Liver (tissue), 9 donors: ENCODE data around the gene PAPOLB. TPM values are rescaled to one million over a fixed set of nuclear protein-coding genes. Genes with fewer than 3 reads are reported as not detected.
"Not testable (repeated sequence)": the region's sequence is repeated elsewhere in the genome, so short reads cannot be mapped to it uniquely, and the experiment has no call there.

Experiments used
- DNase-seq: peaks from one replicate; pipeline ENCODE4 v3.0.0-alpha.2; 2017; ENCODE audit warnings: low spot score
- H3K27ac ChIP-seq, 2 donors: one replicate each; pipeline ENCODE4 v1.7.0; 2013; ENCODE audit warnings: inconsistent platforms in 2 of 2, low read length in 2 of 2, control low read depth in 1 of 2, low read depth in 1 of 2, mild to moderate bottlenecking in 1 of 2
- H3K27me3 ChIP-seq, 4 donors: one replicate each; pipeline versions ENCODE4 v1.6.1 to v1.7.0; 2013; ENCODE audit warnings: low read length in 3 of 4, inconsistent platforms in 1 of 4, mild to moderate bottlenecking in 1 of 4, moderate library complexity in 1 of 4; ENCODE audit not compliant: control insufficient read depth in 4 of 4, insufficient read depth in 4 of 4
- H3K36me3 ChIP-seq, 4 donors: one replicate each; pipeline versions ENCODE4 v1.6.1 to v1.7.0; 2013; ENCODE audit warnings: low read length in 3 of 4, mild to moderate bottlenecking in 3 of 4, low read depth in 1 of 4, moderate library complexity in 1 of 4; ENCODE audit not compliant: control insufficient read depth in 4 of 4, insufficient read depth in 3 of 4
- H3K4me1 ChIP-seq, 4 donors: one replicate each; pipeline versions ENCODE4 v1.6.1 to v1.7.0; 2013; ENCODE audit warnings: low read length in 3 of 4, mild to moderate bottlenecking in 3 of 4, moderate library complexity in 1 of 4; ENCODE audit not compliant: control insufficient read depth in 4 of 4, insufficient read depth in 4 of 4
- H3K4me3 ChIP-seq, 3 donors: one replicate each; pipeline versions ENCODE4 v1.6.1 to v1.7.0; 2013; ENCODE audit warnings: low read length in 3 of 3, control low read depth in 1 of 3, low read depth in 1 of 3, mild to moderate bottlenecking in 1 of 3
- H3K9ac ChIP-seq, 2 donors: one replicate each; pipeline ENCODE4 v1.7.0; 2013; ENCODE audit warnings: low read length in 2 of 2, mild to moderate bottlenecking in 2 of 2, moderate library complexity in 2 of 2, control low read depth in 1 of 2, low read depth in 1 of 2
- H3K9me3 ChIP-seq, 4 donors: one replicate each; pipeline versions ENCODE4 v1.6.1 to v1.7.0; 2013; ENCODE audit warnings: low read length in 3 of 4; ENCODE audit not compliant: control insufficient read depth in 4 of 4
- FOXA1 ChIP-seq: IDR thresholded peaks from 2 replicates; pipeline ENCODE4 v1.6.1; 2016; ENCODE audit warnings: antibody characterized with exemption
- FOXA2 ChIP-seq: IDR thresholded peaks from 2 replicates; pipeline ENCODE4 v1.6.1; 2016; ENCODE audit warnings: antibody characterized with exemption
- GABPA ChIP-seq, 2 donors: IDR thresholded peaks in 1 of 2; conservative IDR thresholded peaks in 1 of 2; 2 replicates each; pipeline ENCODE4 v1.6.1; 2016; ENCODE audit warnings: antibody characterized with exemption in 2 of 2, mild to moderate bottlenecking in 1 of 2, moderate library complexity in 1 of 2
- HNF4A ChIP-seq, 2 donors: conservative IDR thresholded peaks; 2 replicates each; pipeline ENCODE4 v1.6.1; 2016; ENCODE audit warnings: antibody characterized with exemption in 2 of 2, mild to moderate bottlenecking in 2 of 2
- HNF4G ChIP-seq: IDR thresholded peaks from 2 replicates; pipeline ENCODE4 v1.6.1; 2016; ENCODE audit warnings: antibody characterized with exemption
- JUND ChIP-seq, 2 donors: IDR thresholded peaks; 2 replicates each; pipeline ENCODE4 v1.6.1; 2016; ENCODE audit warnings: antibody characterized with exemption in 2 of 2
- REST ChIP-seq: IDR thresholded peaks from 2 replicates; pipeline ENCODE4 v1.6.1; 2016; ENCODE audit warnings: antibody characterized with exemption, mild to moderate bottlenecking
- SP1 ChIP-seq: IDR thresholded peaks from 2 replicates; pipeline ENCODE4 v1.6.1; 2018; ENCODE audit warnings: antibody characterized with exemption, mild to moderate bottlenecking
- TAF1 ChIP-seq: conservative IDR thresholded peaks from 2 replicates; pipeline ENCODE4 v1.6.1; 2016; ENCODE audit warnings: antibody characterized with exemption, mild to moderate bottlenecking
- YY1 ChIP-seq: IDR thresholded peaks from 2 replicates; pipeline ENCODE4 v1.6.1; 2016; ENCODE audit warnings: antibody characterized with exemption, mild to moderate bottlenecking
- ZBTB33 ChIP-seq: IDR thresholded peaks from 2 replicates; pipeline ENCODE4 v1.6.1; 2016; ENCODE audit warnings: antibody characterized with exemption
- WGBS: extraction: QIAGEN DNeasy Blood & Tissue Kit; methylation state at CpG from one replicate; pipeline ENCODE4 v1.1.7; 2013; 5-methylcytosine and 5-hydroxymethylcytosine counted together
- polyA plus RNA-seq, 2 donors: library from polyadenylated mRNA; stranded (reverse) in 1 of 2; unstranded in 1 of 2; fragments of 200-250 nt in 1 of 2; fragments of >200 nt in 1 of 2; fragmentation: Nextera tagmentation in 1 of 2; extraction: Ambion mirVana in 1 of 2; gene quantifications; one replicate each; pipeline versions ENCODE4 v1.2.1 to v1.2.3, GENCODE V29; 2013 to 2015
- total RNA-seq, 2 donors: library from RNA; depleted of rRNA; stranded (reverse); fragments of >200 nt; gene quantifications; one replicate each; pipeline ENCODE4 v1.2.3, GENCODE V29; 2014
- TF ChIP-seq, protein P1 (sequence below): IDR thresholded peaks from 2 replicates; pipeline ENCODE4 v1.6.1; 2016; ENCODE audit warnings: antibody characterized with exemption
- TF ChIP-seq, protein P2 (sequence below): fragments of 150-350 bp; IDR thresholded peaks from 2 replicates; pipeline ENCODE4 v1.5.1; 2017; ENCODE audit warnings: improper control_type of control experiment, low read depth, low read length; ENCODE audit not compliant: missing input control
- donor health status: healthy.
- donor health status: healthy.
- donor health status: healthy.
- donor health status: healthy.
- donor health status: healthy.

PAPOLB gene
- total and polyA plus RNA-seq, 4 donors, result 0.05 to 0.08 TPM; not detected in 2

- Histone ChIP-seq H3K4me3 (no peak overlapping the region), H3K27ac (no peak overlapping the region), H3K9me3 (peaks cover 0 to 10% (median 7%) of the 10 kb centered on the region in 4 donors), H3K9ac (no peak overlapping the region), H3K27me3 (no peaks in the 10 kb centered on the region), H3K36me3 (no peaks in the 10 kb centered on the region), H3K4me1 (no peaks in the 10 kb centered on the region)
- 85% methylated on average over 8 of the region's 8 CpGs for WGBS
- no peak for DNase-seq
- TF ChIP-seq, protein P1, sequence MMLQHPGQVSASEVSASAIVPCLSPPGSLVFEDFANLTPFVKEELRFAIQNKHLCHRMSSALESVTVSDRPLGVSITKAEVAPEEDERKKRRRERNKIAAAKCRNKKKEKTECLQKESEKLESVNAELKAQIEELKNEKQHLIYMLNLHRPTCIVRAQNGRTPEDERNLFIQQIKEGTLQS, result no peak
- TF ChIP-seq, protein P2, sequence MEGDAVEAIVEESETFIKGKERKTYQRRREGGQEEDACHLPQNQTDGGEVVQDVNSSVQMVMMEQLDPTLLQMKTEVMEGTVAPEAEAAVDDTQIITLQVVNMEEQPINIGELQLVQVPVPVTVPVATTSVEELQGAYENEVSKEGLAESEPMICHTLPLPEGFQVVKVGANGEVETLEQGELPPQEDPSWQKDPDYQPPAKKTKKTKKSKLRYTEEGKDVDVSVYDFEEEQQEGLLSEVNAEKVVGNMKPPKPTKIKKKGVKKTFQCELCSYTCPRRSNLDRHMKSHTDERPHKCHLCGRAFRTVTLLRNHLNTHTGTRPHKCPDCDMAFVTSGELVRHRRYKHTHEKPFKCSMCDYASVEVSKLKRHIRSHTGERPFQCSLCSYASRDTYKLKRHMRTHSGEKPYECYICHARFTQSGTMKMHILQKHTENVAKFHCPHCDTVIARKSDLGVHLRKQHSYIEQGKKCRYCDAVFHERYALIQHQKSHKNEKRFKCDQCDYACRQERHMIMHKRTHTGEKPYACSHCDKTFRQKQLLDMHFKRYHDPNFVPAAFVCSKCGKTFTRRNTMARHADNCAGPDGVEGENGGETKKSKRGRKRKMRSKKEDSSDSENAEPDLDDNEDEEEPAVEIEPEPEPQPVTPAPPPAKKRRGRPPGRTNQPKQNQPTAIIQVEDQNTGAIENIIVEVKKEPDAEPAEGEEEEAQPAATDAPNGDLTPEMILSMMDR, result no peak
- TF ChIP-seq HNF4G (no peak), ZBTB33 (no peak), REST (no peak), TAF1 (no peak), FOXA1 (no peak), YY1 (no peak), HNF4A (conservative IDR thresholded peaks at IDR 0.05) (no peak), SP1 (no peak), FOXA2 (no peak), JUND (IDR thresholded peaks at IDR 0.05) (no peak), GABPA (IDR thresholded peaks at IDR 0.05 in 1 of 2, conservative IDR thresholded peaks at IDR 0.05 in 1 of 2) (no peak)
Measured at GRCh38 chr7:4893929-4894475, 32.2 kb upstream of the PAPOLB start.

DNA sequence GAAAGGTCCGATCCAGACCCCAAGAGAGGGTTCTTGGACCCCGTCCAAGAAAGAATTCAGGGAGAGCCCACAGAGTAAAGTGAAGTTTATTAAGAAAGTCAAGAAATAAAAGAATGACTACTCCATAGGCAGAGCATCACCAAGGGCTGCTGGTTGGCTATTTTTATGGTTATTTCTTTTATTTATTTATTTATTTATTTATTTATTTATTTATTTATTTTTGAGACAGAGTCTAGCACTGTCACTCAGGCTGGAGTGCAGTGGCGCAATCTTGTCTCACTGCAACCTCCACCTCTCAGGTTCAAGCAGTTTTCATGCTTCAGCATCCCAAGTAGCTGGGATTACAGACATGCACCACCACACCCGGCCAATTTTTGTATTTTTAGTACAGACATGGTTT, 31.4 kb upstream of the PAPOLB start:
- not testable (repeated sequence) for H3K27ac ChIP-seq, DNase-seq, H3K4me1 ChIP-seq, H3K27me3 ChIP-seq, H3K4me3 ChIP-seq, H3K9ac ChIP-seq, H3K36me3 ChIP-seq
- peaks cover 0 to 10% (median 6%) of the 10 kb centered on the region in 4 donors for H3K9me3 ChIP-seq
- WGBS, result 79% methylated on average over 4 of the region's 4 CpGs

GRCh38 chr7:4891522-4891921, 29.7 kb upstream of the PAPOLB start:
- H3K4me1 ChIP-seq, H3K27me3 ChIP-seq, H3K36me3 ChIP-seq, H3K27ac ChIP-seq, DNase-seq, H3K4me3 ChIP-seq, H3K9ac ChIP-seq: not testable (repeated sequence)
- H3K9me3 ChIP-seq, result peaks cover 0 to 10% (median 6%) of the 10 kb centered on the region in 4 donors
- WGBS, result 46% methylated on average over 2 of the region's 2 CpGs
